T-helper 9 cell (primary cell): Measurements from ENCODE around the gene SERBP1.

Source experiments
- DNase-seq: peaks from one replicate; pipeline ENCODE4 v3.0.0-alpha.2; 2020

Gene SERBP1

GRCh38 chr1:67359592-67359991 is 70.6 kb downstream of the SERBP1 start:
- no peak for DNase-seq
